ENCODE results near the gene VWC2L.

The VWC2L gene

GRCh38 chr2:214393796-214394195 lies 17.1 kb upstream of the VWC2L start:
- no peaks in the 10 kb centered on the region for H4K20me1 ChIP-seq (ENCODE audit: insufficient read depth, low read length)
- H3K4me1 ChIP-seq (ENCODE audit: low read length): no peaks in the 10 kb centered on the region
- H3K9me2 ChIP-seq (replicated peaks; ENCODE audit: insufficient read depth, low read length): no peaks in the 10 kb centered on the region
- no peak overlapping the region for H3K27ac ChIP-seq (ENCODE audit: low read length)
- TF ChIP-seq CTCF (IDR thresholded peaks at IDR 0.05; ENCODE audit: low read length): no peak
- no peak for TF ChIP-seq EZH2 (optimal IDR thresholded peaks at IDR 0.05; ENCODE audit: low read depth, low read length)
- TF ChIP-seq EZH2phosphoT487 (IDR thresholded peaks at IDR 0.05; ENCODE audit: low read length): no peak
- no peaks in the 10 kb centered on the region for H3K27me3 ChIP-seq (replicated peaks; ENCODE audit: insufficient read depth, low read length)
- H3K36me3 ChIP-seq (replicated peaks; ENCODE audit: insufficient read depth, low read length): no peaks in the 10 kb centered on the region
- DNase-seq: no peak
- no peak overlapping the region for H3K9ac ChIP-seq (ENCODE audit: low read length)
- H2AFZ ChIP-seq (ENCODE audit: low read length): no peak overlapping the region
- H3K79me2 ChIP-seq (ENCODE audit: low read length): no peaks in the 10 kb centered on the region
- no peak overlapping the region for H3K4me2 ChIP-seq (ENCODE audit: low read depth, low read length)
- H3F3A ChIP-seq (ENCODE audit: insufficient read depth, low read length): no peaks in the 10 kb centered on the region
- no peaks in the 10 kb centered on the region for H3K9me3 ChIP-seq (replicated peaks; ENCODE audit: insufficient read depth, low read length)
- no peak overlapping the region for H3K4me3 ChIP-seq (ENCODE audit: low read length)

GRCh38 chr2:214395040-214395439 lies 15.8 kb upstream of the VWC2L start:
- Histone ChIP-seq H3K9ac (ENCODE audit: low read length) (no peak overlapping the region), H3K27me3 (replicated peaks; ENCODE audit: insufficient read depth, low read length) (no peaks in the 10 kb centered on the region), H3K4me3 (ENCODE audit: low read length) (no peak overlapping the region), H3F3A (ENCODE audit: insufficient read depth, low read length) (no peaks in the 10 kb centered on the region), H3K27ac (ENCODE audit: low read length) (no peak overlapping the region), H2AFZ (ENCODE audit: low read length) (no peak overlapping the region), H3K4me1 (ENCODE audit: low read length) (no peaks in the 10 kb centered on the region), H3K9me3 (replicated peaks; ENCODE audit: insufficient read depth, low read length) (no peaks in the 10 kb centered on the region), H3K79me2 (ENCODE audit: low read length) (no peaks in the 10 kb centered on the region), H3K9me2 (replicated peaks; ENCODE audit: insufficient read depth, low read length) (no peaks in the 10 kb centered on the region), H3K36me3 (replicated peaks; ENCODE audit: insufficient read depth, low read length) (no peaks in the 10 kb centered on the region), H4K20me1 (ENCODE audit: insufficient read depth, low read length) (no peaks in the 10 kb centered on the region), H3K4me2 (ENCODE audit: low read depth, low read length) (no peak overlapping the region)
- TF ChIP-seq EZH2 (optimal IDR thresholded peaks at IDR 0.05; ENCODE audit: low read depth, low read length) (no peak), CTCF (IDR thresholded peaks at IDR 0.05; ENCODE audit: low read length) (no peak), EZH2phosphoT487 (IDR thresholded peaks at IDR 0.05; ENCODE audit: low read length) (no peak)
- DNase-seq: no peak

GRCh38 chr2:214401580-214401979 lies 9.3 kb upstream of the VWC2L start:
- H3K4me1 ChIP-seq (ENCODE audit: low read length): no peaks in the 10 kb centered on the region
- no peaks in the 10 kb centered on the region for H3K9me2 ChIP-seq (replicated peaks; ENCODE audit: insufficient read depth, low read length)
- H3F3A ChIP-seq (ENCODE audit: insufficient read depth, low read length): no peaks in the 10 kb centered on the region
- no peaks in the 10 kb centered on the region for H3K36me3 ChIP-seq (replicated peaks; ENCODE audit: insufficient read depth, low read length)
- no peaks in the 10 kb centered on the region for H3K79me2 ChIP-seq (ENCODE audit: low read length)
- H2AFZ ChIP-seq (ENCODE audit: low read length): no peak overlapping the region
- H3K9me3 ChIP-seq (replicated peaks; ENCODE audit: insufficient read depth, low read length): no peaks in the 10 kb centered on the region
- H3K9ac ChIP-seq (ENCODE audit: low read length): no peak overlapping the region
- no peak for TF ChIP-seq CTCF (IDR thresholded peaks at IDR 0.05; ENCODE audit: low read length)
- no peak overlapping the region for H3K4me2 ChIP-seq (ENCODE audit: low read depth, low read length)
- no peak overlapping the region for H3K27ac ChIP-seq (ENCODE audit: low read length)
- no peaks in the 10 kb centered on the region for H4K20me1 ChIP-seq (ENCODE audit: insufficient read depth, low read length)
- H3K27me3 ChIP-seq (replicated peaks; ENCODE audit: insufficient read depth, low read length): no peaks in the 10 kb centered on the region
- H3K4me3 ChIP-seq (ENCODE audit: low read length): no peak overlapping the region
- DNase-seq: no peak
